Measurements from ENCODE around the gene FIGNL2.

Gene FIGNL2

GRCh38 chr12:51851413-51852124, 3.1 kb upstream of the FIGNL2 start:
- peak; percentile 40 for DNase-seq

- no peak for DNase-seq
Observed at GRCh38 chr12:51850965-51851299, 2.4 kb upstream of the FIGNL2 start.

- DNase-seq: no peak
Observed at GRCh38 chr12:51850081-51850964, 1.8 kb upstream of the FIGNL2 start.

- DNase-seq: no peak
Observed at GRCh38 chr12:51848841-51849735, 570 bp upstream of the FIGNL2 start.

GRCh38 chr12:51847643-51848325, 734 bp downstream of the FIGNL2 start:
- no peak for DNase-seq

GRCh38 chr12:51846911-51847642, 1.4 kb downstream of the FIGNL2 start:
- no peak for DNase-seq

- DNase-seq: no peak
Observed at GRCh38 chr12:51846271-51846691, 2.2 kb downstream of the FIGNL2 start.

GRCh38 chr12:51845482-51845881, 3.0 kb downstream of the FIGNL2 start:
- DNase-seq: no peak

GRCh38 chr12:51844854-51845253, 3.7 kb downstream of the FIGNL2 start:
- no peak for DNase-seq

GRCh38 chr12:51841727-51842126, 6.8 kb downstream of the FIGNL2 start:
- no peak for DNase-seq

- DNase-seq: no peak
Observed at GRCh38 chr12:51840966-51841365, 7.6 kb downstream of the FIGNL2 start.

GRCh38 chr12:51839310-51839947, 9.1 kb downstream of the FIGNL2 start:
- DNase-seq: no peak

- DNase-seq: no peak
Observed at GRCh38 chr12:51838762-51839161, 9.8 kb downstream of the FIGNL2 start.

- no peak for DNase-seq
Observed at GRCh38 chr12:51838036-51838435, 10.5 kb downstream of the FIGNL2 start.

GRCh38 chr12:51837286-51837685, 11.2 kb downstream of the FIGNL2 start:
- no peak for DNase-seq

GRCh38 chr12:51836827-51837173, 11.7 kb downstream of the FIGNL2 start:
- DNase-seq: no peak

GRCh38 chr12:51836041-51836826, 12.3 kb downstream of the FIGNL2 start:
- DNase-seq: no peak

- no peak for DNase-seq
Observed at GRCh38 chr12:51834411-51834810, 14.1 kb downstream of the FIGNL2 start.

- DNase-seq: no peak
Observed at GRCh38 chr12:51833448-51834227, 14.9 kb downstream of the FIGNL2 start.
